ENCODE results near the gene KIAA1671.

The KIAA1671 gene

DNA sequence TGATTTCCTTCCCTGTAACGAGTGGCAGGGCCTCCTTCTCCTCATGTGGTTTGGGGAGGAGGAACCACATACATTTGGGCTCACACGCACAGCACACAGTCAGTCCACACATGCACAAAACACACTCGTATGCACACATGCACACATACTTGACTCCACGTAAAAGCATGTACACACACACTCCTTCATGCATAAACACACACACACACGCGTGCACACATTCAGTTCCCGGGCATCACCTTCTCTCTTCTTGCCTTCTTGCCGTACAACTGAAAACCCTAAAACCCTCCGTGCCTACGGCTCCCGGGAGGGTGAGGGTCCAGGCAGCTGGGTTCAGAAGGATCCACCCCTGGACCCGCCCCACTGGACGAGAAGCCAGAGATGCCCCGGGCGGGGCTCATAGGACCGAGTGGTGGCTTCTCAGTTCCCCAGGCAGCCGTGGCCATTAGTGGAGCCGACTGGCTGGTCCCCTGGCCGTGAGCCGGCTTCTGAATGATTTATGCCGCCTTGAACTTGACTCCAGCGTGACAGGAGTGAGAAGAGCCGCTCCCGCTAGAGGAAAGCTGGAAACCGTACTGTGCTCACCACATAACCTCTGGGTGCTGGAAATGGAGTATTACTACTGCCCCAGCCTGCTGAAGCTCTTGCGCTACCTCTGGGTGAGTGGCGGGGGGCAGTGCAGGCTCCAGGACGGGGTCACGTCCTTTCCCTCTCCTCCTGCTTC is 117.4 kb downstream of the KIAA1671 start:
- DNase-seq: no peak

DNA sequence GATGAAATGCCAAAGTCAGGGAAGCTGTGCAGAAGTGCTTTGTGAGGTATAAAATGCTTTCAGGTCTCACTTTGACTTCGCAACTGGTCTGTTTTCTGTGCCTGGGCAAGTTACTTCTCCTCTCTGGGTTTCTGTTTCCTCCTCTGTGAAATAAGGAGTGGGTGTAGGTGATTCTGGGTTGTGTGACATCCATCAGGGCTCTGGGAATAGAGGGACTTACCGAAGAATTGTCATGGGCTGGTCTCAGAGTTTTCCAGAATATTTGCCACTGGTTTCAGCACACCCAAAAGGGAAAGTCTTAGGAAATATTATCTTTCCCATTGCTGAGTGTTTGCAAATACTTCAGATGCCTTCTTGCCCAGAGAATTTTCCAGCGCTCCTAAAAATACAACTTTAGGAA is 118.4 kb downstream of the KIAA1671 start:
- no peak for DNase-seq

DNA sequence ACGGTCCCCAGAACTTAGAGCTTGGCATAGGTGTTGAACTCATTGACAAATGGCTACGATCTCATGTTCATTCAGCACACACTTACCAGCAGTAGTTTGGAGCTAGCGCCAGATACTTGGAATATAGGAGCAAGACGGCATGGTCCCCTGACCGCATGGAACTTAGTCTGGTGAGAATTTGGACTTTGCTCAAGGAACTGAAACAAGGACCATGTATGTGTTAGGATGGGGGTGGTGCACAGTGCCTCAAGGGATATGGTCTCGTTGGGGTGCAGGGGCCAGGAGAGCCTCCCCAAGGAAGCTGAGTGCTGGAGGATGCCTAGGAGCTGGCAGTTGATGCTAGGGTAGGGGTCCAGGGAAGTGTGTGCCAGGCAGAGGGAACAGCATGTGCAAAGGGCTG is 119.2 kb downstream of the KIAA1671 start:
- DNase-seq: no peak

DNA sequence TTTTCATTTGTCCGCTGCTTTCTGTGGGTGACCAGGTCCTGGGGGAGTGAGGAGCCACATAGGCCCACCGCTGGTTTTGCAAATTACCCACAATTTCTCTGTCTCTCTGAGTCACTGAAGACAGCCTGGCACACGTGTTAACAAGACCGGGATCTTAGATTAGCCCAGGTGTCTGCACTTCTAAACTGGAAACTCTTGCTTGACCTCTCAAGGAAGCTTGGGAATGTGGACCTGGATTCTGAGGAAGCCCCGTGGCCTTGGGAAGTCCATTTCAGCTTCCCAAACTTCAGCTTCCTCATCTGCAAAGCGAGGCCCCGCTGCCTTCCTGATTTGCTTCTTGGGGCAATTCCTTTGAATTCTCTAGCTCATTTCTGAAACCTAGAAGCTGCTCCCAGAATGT is 119.9 kb downstream of the KIAA1671 start:
- no peak for DNase-seq

DNA sequence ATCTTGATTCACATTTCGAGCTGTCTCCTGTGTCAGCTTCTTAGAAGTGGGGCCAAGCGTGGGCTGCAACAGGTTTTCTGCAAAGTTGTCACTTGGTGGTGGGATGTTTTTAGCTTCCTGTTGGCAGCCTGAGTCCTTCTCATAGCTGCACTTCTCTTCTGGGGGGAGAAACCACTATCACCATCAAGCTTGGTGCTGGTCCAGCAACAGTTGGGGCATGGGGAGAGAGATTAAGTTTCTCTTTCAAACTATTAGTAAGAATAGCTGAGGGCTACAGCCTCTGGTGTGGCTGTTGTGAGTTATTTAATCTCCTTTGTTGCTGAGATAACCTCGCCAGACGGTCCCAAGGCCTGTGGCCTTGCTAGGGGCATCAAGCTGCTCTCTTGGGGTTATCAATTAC is 123.8 kb downstream of the KIAA1671 start:
- DNase-seq: no peak

DNA sequence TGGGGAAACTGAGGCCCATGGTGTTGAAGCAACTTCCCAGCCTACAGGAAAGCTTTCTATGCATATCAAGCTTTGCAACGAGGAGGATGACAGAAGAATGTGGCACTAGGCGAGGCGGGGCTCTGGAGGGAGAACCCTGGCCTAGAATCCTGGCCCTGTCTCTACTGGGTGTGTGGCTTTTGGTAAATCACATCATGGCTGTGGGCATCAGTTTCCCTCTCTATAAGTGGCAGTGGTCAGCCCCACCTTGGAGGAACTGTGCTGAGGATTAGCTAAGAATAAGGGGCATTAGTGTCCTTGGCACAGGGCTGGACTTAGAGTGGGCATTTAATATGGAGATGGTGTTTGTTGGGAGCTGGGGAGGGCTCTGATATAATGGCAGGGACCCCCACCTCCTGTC is 124.5 kb downstream of the KIAA1671 start:
- no peak for DNase-seq

DNA sequence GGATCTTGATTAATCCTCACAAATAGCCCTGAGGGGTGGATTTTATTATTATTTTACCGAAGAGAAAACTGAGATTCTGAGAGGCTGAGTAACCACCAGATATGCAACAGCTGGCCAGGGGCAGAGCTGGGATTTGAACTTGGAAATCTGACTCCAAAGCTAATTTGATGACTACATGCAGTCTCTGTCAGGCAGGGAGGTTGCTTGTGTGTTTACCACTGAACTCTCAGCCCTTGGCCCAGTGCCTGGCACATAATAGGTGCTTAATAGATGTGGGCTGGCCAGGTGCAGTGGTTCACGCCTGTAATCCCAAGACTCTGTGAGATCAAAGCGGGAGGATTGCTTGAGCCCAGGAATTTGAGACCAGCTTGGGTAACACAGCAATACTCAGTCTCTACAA is 125.4 kb downstream of the KIAA1671 start:
- peak; percentile 6 for DNase-seq

DNA sequence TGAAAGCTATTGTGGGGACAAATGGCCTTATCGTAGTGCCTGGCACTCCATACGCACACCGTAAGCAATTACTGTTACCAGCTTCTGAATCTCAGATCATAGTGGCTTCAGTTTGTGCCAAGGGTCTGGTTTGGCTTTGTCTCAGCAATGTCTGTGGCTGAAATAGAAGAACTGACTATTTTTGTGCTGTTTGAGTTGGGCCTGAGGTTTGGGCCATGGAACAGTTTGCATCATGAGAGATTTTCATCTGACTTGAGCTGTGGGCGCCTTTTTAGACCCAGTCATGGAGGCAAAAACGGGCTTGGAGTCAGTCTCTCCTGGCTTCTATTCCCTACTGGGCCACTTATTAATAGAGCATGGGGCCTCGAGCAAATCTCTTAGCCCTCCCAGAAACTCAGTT is 126.1 kb downstream of the KIAA1671 start:
- no peak for DNase-seq

DNA sequence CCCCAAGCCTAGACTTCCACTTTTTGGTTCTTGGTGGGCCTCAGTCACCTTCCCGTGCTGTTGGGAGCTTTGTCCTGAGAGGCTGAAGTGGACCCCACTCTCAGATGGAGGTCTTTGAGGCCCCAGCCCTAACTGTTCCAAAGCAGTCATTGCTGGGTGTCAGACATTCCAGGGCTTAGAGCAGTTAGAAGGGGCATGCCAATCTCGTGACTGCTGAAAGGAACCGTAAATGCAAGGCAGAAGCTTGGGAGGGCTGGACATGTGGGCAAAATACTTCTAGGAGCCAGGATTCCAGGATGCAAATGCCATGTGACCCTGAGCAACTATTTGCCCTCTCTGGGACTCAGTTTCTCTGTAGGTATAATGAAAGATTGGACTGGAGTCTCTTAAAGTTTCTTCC is 128.3 kb downstream of the KIAA1671 start:
- DNase-seq: no peak

DNA sequence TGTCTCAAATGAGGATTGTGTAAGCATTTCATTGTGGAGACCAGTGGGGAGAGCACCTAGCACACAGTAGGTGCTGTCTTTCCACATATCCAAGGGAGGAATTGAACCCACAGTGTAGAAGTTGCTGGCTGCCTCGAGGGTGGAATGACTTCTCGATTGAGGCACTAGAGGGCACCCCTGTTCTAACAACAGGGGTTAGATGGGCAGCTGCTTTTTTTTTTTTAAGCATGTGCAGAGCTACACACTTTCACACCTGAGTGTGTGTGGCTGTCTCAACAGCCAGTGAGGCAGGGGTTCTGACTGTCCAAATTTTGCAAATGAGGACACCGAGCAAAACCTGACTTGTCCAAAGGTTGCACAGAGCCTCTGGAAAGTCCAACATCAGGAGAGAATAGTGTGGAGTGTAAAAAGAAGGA is 128.9 kb downstream of the KIAA1671 start:
- DNase-seq: peak; percentile 12

DNA sequence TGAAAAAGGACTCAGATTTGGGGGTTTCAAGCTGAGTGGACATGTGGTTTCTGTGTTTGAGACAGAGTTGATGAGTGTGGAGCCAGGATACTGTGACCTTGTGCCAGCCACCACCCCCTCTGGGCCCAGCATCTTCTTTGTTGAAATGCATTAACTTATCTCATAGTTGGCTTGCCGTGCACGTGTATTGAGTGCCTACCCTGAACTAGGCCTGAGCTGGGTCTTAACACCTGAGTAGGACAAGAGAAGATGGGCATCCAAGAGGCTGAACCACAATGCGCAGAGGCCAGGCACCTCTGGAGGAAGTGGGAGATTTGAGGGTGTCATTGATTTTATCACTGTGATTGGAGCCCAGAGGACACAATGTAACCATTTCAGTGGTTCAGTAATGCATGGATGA is 129.6 kb downstream of the KIAA1671 start:
- no peak for DNase-seq

DNA sequence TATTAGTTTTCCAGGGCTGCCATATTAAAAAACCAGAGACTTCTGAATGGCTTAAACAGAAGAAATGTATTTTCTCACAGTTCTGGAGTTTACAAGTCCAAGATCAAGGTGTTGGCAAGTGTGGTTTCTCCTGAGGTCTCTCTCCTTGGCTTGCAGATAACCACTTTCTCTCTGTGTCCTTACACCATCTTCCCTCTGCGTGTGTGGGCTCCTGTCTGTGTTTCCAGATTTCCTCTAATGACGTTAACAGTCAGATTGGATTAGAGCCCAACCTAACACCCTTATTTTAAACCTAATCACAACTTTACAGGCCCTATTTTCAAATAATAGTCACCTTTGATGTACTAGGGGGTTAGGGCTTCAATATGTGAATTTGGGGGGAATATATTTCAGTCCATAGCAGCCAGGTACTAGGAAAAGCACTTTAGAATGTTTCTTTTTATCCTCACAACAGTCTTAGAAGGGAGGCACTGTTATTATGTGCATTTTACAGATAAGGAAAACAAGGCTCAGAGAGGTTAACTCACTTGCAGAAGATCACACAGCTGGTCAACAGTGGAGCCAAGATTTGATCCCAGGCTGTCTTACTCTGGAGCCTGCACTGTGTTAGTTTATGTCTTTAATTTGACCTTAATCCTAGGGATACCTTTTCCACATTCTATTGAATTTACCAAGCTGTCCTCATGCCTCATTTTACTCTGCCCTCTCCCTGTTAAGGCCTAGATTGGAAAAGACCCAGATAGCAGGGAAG is 130.7 kb downstream of the KIAA1671 start:
- DNase-seq: no peak

DNA sequence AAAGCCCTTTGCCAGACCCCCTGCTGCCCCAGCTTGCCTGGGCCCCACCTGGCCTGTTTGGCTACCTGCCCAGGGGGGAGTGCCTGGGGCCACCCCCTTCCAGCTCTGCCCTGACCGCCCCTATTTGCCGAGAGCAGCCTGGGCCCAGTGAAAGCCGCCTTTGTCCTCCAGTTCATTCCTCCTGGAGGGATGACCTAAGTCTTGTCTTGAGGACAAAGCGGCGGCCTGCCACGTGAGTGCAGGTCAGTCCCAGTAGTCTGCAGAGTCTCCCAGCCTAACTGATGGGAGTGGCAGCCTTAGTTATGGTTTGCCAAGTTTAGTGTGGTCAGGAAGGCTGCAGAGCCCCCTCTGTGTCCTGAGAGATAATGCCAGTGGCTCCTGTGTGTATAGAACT is 131.3 kb downstream of the KIAA1671 start:
- peak; percentile 30 for DNase-seq

DNA sequence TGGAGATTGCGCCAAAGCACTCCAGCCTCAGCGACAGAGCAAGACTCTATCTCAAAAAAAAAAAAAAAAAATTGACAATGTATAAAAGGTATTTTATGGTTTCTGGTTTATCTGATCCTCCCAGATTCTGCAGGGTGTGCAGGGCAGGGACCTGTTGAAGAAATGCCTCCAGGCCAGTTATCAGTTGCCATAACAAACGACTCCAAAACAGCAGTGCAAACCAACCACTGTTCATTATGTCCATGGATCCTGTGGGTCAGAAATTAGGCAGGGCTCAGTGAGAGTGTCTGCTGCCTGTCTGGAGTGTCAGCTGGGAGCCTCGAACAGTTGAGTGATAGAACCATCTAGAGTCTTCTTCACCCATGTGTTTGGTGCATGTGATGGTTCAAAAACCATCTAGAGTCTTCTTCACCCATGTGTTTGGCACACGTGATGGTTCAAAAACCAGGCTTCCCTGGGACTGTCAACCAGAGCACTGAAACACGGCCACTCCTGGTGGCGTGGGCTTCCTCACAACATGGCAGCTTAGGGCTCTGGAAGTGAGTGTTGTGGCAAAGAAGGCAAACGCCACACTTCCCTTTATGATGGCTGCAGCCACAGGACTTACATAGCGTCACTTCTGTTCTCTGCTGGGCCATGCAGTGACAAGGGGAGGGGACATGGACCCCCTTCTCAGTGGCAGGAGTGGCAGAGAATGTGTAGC is 132.0 kb downstream of the KIAA1671 start:
- DNase-seq: no peak

DNA sequence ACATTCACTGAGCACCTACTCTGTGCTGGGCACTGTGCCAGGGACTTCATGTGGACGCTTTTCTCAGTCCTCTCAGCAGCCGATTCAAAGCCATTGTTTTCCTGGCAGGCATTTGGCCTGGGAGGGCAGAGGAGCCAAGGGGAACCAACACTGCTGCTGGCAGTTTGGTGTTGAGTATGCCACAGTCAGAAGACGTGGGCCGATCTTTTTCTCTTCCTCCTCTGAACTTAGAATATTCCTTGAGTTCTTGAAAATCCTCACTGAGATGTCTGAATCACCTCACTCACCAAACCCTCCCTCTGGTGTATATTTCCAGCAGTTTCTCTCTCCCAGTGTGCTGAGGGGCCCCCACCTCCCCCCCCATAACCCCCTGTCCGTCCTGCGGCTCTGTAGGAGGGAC is 132.6 kb downstream of the KIAA1671 start:
- DNase-seq: no peak

DNA sequence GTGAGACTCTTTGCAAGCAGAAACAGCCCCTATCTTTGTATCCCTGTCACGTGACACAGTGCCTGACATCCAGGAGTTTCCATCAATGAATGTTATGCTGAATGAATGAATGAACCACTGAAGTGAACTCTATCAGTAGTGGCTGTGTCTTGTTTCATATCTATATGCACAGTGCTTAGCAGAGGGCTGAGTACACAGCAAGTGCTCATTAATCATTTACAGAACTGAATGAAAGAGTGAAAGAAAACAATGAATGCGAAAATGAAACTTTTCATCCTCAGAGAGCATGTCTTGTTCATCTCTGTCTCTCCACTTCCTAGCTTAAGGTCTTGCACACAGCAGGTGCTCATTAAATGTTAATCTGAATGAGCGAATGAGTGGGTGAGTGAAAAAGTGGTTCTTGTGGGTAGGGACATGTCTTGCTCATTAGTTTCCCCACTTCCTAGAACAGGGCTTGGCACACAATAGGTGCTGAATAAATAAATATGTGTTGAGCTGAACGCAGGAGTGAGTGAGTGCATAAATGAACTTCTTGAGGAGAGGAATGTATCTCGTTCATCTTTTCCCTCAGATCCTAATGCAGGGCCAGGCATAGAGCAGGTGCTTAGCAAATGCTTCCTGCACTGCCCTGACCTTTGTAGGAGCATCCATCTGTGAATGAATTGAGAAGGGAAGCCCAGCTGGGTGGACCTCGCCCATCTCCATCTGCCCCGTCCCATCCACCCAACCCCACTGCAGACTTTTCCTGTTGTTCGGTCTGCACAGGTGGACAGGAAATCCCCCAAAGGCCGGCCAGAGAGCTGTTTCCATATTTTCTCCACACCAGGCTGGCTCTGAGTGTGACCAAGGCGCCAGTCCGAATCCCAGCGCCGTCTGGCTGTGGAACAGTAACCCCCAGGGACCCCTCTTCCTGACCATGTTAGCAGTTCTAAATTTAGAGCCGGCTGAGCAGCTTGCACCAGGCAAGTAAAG is 133.7 kb downstream of the KIAA1671 start:
- no peak for DNase-seq

DNA sequence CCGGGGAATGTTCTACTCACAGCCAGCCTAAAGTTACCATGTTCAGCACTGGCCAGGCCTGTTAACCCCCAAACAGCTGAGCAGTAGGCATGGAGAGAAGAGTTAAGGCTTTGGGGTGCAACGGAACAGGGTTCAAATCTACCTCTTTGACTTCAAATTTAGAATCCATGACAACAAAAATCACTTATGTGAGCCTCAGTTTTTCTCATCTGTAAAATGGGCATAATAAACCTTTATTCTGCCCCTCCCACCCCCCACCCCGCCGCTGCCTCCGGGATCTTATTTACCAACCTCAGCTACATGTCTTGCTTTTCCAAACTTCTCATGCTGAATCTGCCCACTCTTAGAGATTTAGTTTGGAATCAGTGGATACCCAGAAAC is 134.4 kb downstream of the KIAA1671 start:
- no peak for DNase-seq

DNA sequence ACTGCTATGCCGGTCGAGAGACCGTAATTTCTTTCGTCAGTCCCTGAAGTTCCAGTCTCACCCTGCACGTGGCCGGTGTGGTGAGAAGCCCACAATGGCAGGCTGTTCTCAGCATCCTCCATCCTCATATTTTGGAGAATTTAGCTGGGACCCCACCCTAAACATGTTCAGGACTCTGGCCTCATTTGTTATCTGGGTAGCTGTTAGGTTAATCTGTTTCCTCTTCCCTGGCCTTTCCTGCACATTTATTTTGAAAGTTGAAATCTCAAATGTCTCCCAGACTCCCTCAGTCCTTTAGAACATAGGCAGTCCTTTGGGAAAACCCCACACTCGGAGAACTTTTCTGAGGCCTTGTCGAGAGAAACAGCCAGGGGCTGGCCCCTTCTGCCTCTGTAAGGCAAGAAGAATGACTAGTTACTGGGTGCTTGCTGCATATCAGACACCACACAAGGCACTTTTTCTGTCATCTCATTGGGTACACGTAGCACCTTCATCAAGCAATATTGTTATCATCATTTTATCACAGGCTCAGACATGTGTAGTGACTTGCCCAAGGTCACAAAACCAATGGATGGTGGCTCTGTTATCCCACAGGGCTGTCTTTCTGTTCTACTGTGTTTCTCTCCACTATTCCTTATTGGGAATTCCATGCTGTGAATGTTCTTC is 137.8 kb downstream of the KIAA1671 start:
- DNase-seq: no peak

DNA sequence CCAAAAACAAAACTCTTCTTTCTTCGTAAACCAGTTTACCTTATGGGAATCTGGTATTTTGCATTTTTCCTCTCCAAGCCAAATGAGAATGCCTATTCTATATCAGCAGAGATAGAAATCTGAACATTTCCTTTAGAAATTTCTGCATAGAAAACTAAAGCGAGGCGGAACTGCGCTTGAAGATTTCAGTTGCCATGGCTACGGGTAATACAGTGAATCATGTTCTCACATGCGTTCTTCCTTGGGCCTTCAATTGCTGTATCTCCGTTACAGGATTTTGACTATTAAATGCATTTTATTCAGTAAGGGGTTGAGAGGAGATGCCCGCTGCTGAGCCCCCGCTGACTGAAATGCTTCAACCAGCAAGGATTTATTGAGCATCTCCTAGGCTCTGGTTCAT is 138.9 kb downstream of the KIAA1671 start:
- no peak for DNase-seq

DNA sequence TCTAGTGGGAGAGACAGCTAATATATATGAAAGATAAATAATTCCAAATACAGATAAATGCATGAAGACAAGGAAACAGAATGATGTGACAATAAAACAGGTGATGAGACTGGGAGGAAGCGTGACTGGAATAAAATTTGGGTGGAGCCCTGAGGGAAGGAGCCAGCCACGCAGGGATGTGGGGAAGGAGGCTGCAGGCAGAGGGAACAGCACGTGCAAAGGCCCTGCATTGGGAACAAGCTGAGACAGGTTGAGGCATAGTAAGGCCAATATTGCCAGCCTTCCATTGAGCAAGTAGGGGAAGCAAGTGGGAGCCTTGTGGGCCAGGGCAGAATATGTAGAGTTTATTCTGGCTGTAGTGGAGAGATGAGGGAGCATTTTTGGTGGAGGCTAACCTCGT is 139.6 kb downstream of the KIAA1671 start:
- no peak for DNase-seq

DNA sequence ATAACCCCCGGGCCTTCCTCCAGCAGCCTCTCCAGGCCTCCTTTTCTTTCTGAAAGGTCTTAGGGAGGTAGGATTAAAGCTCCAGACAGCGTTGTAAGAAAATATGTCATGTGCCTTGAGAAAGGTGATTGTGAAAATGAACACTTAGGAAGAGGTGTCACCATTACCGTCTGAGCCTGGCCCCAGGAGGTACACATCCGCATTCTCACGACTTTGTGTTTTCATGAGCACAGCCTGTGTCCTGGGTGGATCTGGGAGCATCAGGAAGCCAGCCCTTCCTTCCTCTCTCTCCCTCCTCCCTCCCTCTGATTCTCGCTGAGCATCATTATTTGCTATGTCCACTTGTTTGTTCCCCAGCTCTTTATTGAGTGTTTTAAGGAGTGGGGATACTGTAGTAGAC is 142.1 kb downstream of the KIAA1671 start:
- no peak for DNase-seq

DNA sequence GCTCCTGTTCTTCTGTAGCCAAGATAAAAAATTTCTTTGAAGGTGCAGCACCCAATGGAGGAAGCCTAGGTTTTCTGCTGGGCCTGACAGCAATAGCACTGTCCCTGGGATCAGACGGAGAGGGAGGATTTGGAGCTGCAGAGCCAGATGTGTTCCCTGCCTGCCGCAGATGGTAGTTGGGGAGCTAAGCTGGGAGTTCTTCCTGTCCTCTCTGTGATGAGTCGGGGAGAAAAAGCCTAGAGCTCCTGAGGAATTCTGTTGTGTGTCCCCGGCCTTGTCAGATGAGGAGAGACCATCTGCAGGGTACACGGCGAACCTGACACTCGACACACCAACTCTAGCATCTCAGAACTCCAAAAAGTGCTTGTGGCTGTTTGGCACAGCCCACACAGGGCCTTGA is 143.4 kb downstream of the KIAA1671 start:
- no peak for DNase-seq

Measured in NCI-H1092 treated with DMSO at 0.1 percent for 48 hours (cell line).